ENCODE measurements around the gene PTPRCAP.
"Not testable (repeated sequence)": the region's sequence is repeated elsewhere in the genome, so short reads cannot be mapped to it uniquely, and the experiment has no call there.

PTPRCAP gene

DNA sequence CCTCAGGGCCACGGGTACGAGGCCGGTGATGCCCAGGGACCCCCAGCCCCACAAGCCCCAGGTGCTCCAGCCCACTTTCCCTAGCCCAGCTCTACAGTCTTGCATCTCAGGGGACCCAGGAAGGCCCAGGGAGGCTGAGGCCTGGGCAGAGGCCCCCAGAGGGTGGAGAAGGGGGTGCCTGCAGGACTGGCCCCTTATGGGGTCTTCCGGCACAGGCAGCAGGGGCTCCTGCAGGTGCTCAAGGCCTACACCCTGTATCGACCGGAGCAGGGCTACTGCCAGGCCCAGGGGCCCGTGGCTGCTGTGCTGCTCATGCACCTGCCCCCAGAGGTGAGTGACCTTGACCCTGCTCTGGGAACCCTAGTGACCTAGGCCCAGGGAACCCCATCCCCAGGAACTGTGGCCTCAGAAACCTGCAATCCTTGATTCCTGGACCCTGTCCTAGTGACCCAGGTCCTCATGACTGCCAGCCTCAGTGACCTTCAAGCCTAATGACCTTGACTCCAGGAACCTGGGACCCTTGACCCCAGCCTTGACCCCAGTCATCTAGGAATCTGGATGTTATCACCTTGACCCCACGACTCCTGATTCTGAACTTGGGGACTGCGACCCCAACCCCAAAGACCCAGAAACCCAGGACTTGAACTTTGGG is 31.7 kb downstream of the PTPRCAP start:
- Histone ChIP-seq H3K27ac (no peak overlapping the region), H3K4me3 (no peak overlapping the region)
- TF ChIP-seq, protein P1, sequence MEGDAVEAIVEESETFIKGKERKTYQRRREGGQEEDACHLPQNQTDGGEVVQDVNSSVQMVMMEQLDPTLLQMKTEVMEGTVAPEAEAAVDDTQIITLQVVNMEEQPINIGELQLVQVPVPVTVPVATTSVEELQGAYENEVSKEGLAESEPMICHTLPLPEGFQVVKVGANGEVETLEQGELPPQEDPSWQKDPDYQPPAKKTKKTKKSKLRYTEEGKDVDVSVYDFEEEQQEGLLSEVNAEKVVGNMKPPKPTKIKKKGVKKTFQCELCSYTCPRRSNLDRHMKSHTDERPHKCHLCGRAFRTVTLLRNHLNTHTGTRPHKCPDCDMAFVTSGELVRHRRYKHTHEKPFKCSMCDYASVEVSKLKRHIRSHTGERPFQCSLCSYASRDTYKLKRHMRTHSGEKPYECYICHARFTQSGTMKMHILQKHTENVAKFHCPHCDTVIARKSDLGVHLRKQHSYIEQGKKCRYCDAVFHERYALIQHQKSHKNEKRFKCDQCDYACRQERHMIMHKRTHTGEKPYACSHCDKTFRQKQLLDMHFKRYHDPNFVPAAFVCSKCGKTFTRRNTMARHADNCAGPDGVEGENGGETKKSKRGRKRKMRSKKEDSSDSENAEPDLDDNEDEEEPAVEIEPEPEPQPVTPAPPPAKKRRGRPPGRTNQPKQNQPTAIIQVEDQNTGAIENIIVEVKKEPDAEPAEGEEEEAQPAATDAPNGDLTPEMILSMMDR (IDR thresholded peaks at IDR 0.05) = no peak
- no peak for DNase-seq (ENCODE audit: low spot score)

GRCh38 chr11:67405196-67405567 is 32.3 kb downstream of the PTPRCAP start:
- DNase-seq (ENCODE audit: low spot score) = no peak
- TF ChIP-seq, protein P1 (IDR thresholded peaks at IDR 0.05) = no peak
- no peak overlapping the region for H3K27ac ChIP-seq
- no peak overlapping the region for H3K4me3 ChIP-seq

- no peak for DNase-seq (ENCODE audit: low spot score)
- TF ChIP-seq, protein P1 (IDR thresholded peaks at IDR 0.05) = no peak
- Histone ChIP-seq H3K4me3 (no peak overlapping the region), H3K27ac (no peak overlapping the region)
Measured at GRCh38 chr11:67404515-67405195, 32.8 kb downstream of the PTPRCAP start.

DNA sequence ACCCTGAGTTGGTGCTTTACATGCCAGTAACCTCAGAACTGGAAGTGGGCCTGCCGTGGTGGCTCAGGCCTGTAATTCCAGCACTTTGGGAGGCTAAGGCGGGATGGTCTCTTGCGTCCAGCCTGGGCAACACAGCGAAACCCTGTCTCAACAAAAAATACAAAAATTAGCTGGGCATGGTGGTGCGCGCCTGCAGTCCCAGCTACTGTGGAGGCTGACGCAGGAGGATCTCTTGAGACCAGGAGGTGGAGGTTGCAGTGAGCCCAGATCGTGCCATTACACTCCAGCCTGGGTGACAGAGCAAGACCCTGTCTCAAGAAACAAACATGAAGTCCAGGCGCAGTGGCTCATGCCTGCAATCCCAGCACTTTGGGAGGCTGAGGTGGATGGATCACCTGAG is 34.4 kb downstream of the PTPRCAP start:
- H3K4me3 ChIP-seq; DNase-seq (ENCODE audit: low spot score); H3K27ac ChIP-seq: not testable (repeated sequence)

- Histone ChIP-seq H3K4me3 (peak overlapping the region; percentile 94), H3K27ac (peak overlapping the region; percentile 91 to 99)
- not testable (repeated sequence) for DNase-seq (ENCODE audit: low spot score)
Measured at GRCh38 chr11:67402192-67402839, 35.2 kb downstream of the PTPRCAP start.

DNA sequence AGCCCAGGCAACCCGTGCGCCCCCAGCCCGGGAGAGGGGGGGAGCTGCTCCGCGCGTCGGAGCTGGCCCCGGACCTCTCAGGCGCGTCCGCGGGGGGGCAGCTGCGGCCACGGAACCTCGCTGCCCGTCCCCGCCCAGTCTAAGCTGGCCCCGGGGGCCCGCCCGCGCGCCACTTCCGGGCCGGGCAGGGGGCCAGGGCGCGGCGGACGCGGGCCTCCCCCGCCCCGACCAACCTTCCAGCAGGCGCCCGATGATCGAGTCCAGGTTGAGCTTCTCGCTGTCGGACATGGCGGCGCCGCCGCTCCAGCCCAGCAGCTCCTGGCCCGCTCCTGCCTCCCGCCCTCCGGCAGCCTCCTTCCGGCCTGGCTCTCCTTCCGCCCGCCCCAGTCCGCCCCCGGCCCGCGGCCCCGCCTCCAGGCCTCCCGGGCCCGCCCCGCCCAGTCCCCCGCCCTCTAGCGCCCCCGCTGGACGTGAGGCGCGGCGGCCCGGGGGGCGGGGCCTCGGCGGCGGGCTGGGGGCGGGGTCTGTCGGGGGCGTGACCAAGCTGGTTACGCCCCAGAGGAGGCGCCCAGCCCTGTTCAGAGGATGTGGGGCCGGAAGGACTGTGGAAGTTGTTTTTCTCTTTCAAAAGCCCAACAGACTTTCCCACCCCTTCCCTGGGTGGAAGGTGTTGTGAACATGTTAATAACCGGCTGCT is 35.8 kb downstream of the PTPRCAP start, which contains the start of gene PPP1CA:
Gene PPP1CA, minus strand, starts transcription at position 364 of the 697 bp plus-strand sequence. Its CDS starts 76 bp downstream, at position 288.
- TF ChIP-seq, protein P1 (IDR thresholded peaks at IDR 0.05) = peak; percentile 47
- DNase-seq (ENCODE audit: low spot score) = peak; percentile 93
- Histone ChIP-seq H3K27ac (peak within 1 kb of the TSS; percentile 91 to 99), H3K4me3 (peak within 1 kb of the TSS; percentile 94)

- Histone ChIP-seq H3K4me3 (peak overlapping the region; percentile 94), H3K27ac (peak overlapping the region; percentile 91 to 99)
- DNase-seq (ENCODE audit: low spot score) = no peak
- TF ChIP-seq, protein P1 (IDR thresholded peaks at IDR 0.05) = no peak
Measured at GRCh38 chr11:67400942-67401494, 36.5 kb downstream of the PTPRCAP start.

Measured in coronary artery (tissue), 2 donors.